Heart left ventricle (tissue), 16 donors: ENCODE results near the gene AKAP7. TPM values are rescaled to one million over a fixed set of nuclear protein-coding genes. Genes with fewer than 3 reads are reported as not detected.

Experiments
- ATAC-seq, 4 donors: fragments of 200-7000 bp; cut with Tn5 transposase; one replicate each; pipeline ENCODE4 v1.9.1; 2020 to 2022; ENCODE audit warnings: moderate library complexity in 4 of 4, mild to moderate bottlenecking in 3 of 4, moderate number of reproducible peaks in 1 of 4
- DNase-seq, 5 donors: peaks; one replicate each; pipeline ENCODE4 v3.0.0-alpha.2; 2020
- H3K27ac ChIP-seq, 12 donors: fragments of 200-600 bp; sonication (generic) in 4 of 12; one replicate each; pipeline versions ENCODE4 v1.5.0 to v1.8.0; 2016 to 2022; ENCODE audit warnings: mild to moderate bottlenecking in 2 of 12
- H3K27me3 ChIP-seq, 9 donors: fragments of 200-600 bp; sonication (generic) in 2 of 9; one replicate each; pipeline versions ENCODE4 v1.5.1 to v1.8.0; 2016 to 2022; ENCODE audit warnings: mild to moderate bottlenecking in 3 of 9
- H3K36me3 ChIP-seq, 9 donors: fragments of 200-600 bp; sonication (generic) in 2 of 9; one replicate each; pipeline versions ENCODE4 v1.5.0 to v1.8.0; 2018 to 2022; ENCODE audit warnings: mild to moderate bottlenecking in 2 of 9
- H3K4me1 ChIP-seq, 12 donors: fragments of 200-600 bp; sonication (generic) in 4 of 12; one replicate each; pipeline versions ENCODE4 v1.5.0 to v1.8.0; 2016 to 2022; ENCODE audit warnings: mild to moderate bottlenecking in 3 of 12
- H3K4me3 ChIP-seq, 12 donors: fragments of 200-600 bp; sonication (generic) in 4 of 12; one replicate each; pipeline versions ENCODE4 v1.5.0 to v1.8.0; 2017 to 2022; ENCODE audit warnings: mild to moderate bottlenecking in 9 of 12, moderate library complexity in 4 of 12
- H3K9me3 ChIP-seq, 12 donors: fragments of 200-600 bp; sonication (generic) in 4 of 12; one replicate each; pipeline versions ENCODE4 v1.5.0 to v1.8.0; 2016 to 2022; ENCODE audit warnings: mild to moderate bottlenecking in 1 of 12
- CTCF ChIP-seq, 12 donors: fragments of 200-600 bp; sonication (generic) in 4 of 12; IDR thresholded peaks; one replicate each; pipeline versions ENCODE4 v1.5.0 to v1.8.0; 2018 to 2022; ENCODE audit warnings: antibody characterized with exemption in 12 of 12, mild to moderate bottlenecking in 5 of 12
- POLR2A ChIP-seq, 2 donors: fragments of 450-650 bp; IDR thresholded peaks; one replicate each; pipeline ENCODE4 v1.6.1; 2017; ENCODE audit warnings: antibody characterized with exemption in 2 of 2, mild to moderate bottlenecking in 2 of 2, moderate library complexity in 2 of 2
- WGBS, 4 donors: extraction: QIAGEN DNeasy Blood & Tissue Kit in 2 of 4; methylation state at CpG; one replicate each; pipeline versions ENCODE4 v1.1.5 to v1.1.7; 2013 to 2018; 5-methylcytosine and 5-hydroxymethylcytosine counted together
- intact Hi-C, 10 donors: fragments of 100-400 bp; cut with DNase I; formaldehyde crosslinking; loops; one replicate each; pipeline versions ENCODE4 v1.11.1 to v1.14.2; 2022
- polyA plus RNA-seq, 2 donors: library from polyadenylated mRNA; stranded (reverse); fragments of 200-250 nt; gene quantifications; one replicate each; pipeline ENCODE4 v1.2.3, GENCODE V29; 2013
- total RNA-seq, 9 donors: library from RNA; depleted of rRNA in 2 of 9; stranded (reverse); fragments of >200 nt in 2 of 9; fragmentation: NEBNext Ultra II Directional in 3 of 9; extraction: Animal tissue kit (Norgen Biotek cat#: 25700) in 3 of 9; gene quantifications; one replicate each; pipeline versions ENCODE4 v1.1.0 to v1.2.4, GENCODE V29; 2016 to 2023
- donor health status: ischemic (EF 13 %, LVEDD 7.1; RV severe dilation, severe dysfunction).
- donor health status: healthy with polysubstance abuse.
- donor health status: DM: no; HTN: yes; CAD: no.
- donor health status: DM: no; HTN: no; CAD: no.
- donor health status: ischemic (EF 25% LVEDD 6.9; RV normal size, moderate dysfunction).
- donor health status: ischemic (EF 25% LVEDD 5.7; RV mildly dilated, moderate dysfunction).
- donor health status: healthy.
- donor health status: DM: yes; HTN: yes; CAD: no.
- donor health status: ischemic (EF 35%, LVEDD 5.7; RV mildly dilated, moderate dysfunction).
- donor health status: nonischemic (EF 11% LVEDD 7.7; RV severe dilation, severe dysfunction).
- donor health status: DM: yes; HTN: yes; CAD: no.
- donor health status: PGD.
- donor health status: ischemic (EF 29% LVEDD 5.4; RV normal size, mild dysfunction).
- donor health status: nonischemic (EF 23%, LVEDD 6.1; RV moderate dilation, normal function).

AKAP7 gene
- total and polyA plus RNA-seq, 11 donors, result 2.3 to 13.5 (median 8.7) TPM

GRCh38 chr6:131331151-131331550, 195.9 kb downstream of the AKAP7 start:
- ATAC-seq (no peak), DNase-seq (no peak)
- TF ChIP-seq CTCF (IDR thresholded peaks at IDR 0.05) (no peak), POLR2A (IDR thresholded peaks at IDR 0.05) (no peak)
- no peak overlapping the region for H3K4me3 ChIP-seq
- H3K27me3 ChIP-seq, result no peaks in the 10 kb centered on the region
- no peak overlapping the region for H3K27ac ChIP-seq
- no peaks in the 10 kb centered on the region for H3K36me3 ChIP-seq
- intact Hi-C loops, result loop anchor here in 1 of 10 donors (10.0 kb wide), 1 partner anchor 124 kb away; no protein-coding TSS in a partner anchor
- no peaks in the 10 kb centered on the region for H3K9me3 ChIP-seq
- WGBS, 4 donors, result 57 to 69% (median 66%) methylated on average over 3 of the region's 3 CpGs
- no peaks in the 10 kb centered on the region for H3K4me1 ChIP-seq

- no peaks in the 10 kb centered on the region for H3K36me3 ChIP-seq
- ATAC-seq, result no peak
- H3K4me1 ChIP-seq, result no peaks in the 10 kb centered on the region
- WGBS, 4 donors, result 76 to 85% (median 80%) methylated on average over 5 of the region's 5 CpGs
- H3K9me3 ChIP-seq, result no peaks in the 10 kb centered on the region
- no peaks in the 10 kb centered on the region for H3K27me3 ChIP-seq
- no peak for DNase-seq
- H3K27ac ChIP-seq, result no peak overlapping the region
- no peak overlapping the region for H3K4me3 ChIP-seq
- intact Hi-C loops, result loop anchor here in 1 of 10 donors (10.0 kb wide), 1 partner anchor 123 kb away; no protein-coding TSS in a partner anchor
- TF ChIP-seq POLR2A (IDR thresholded peaks at IDR 0.05), result no peak
- no peak for TF ChIP-seq CTCF (IDR thresholded peaks at IDR 0.05)
These were observed 196.9 kb downstream of the AKAP7 start for GRCh38 chr6:131331873-131332781.

Other genes starting within 250 kb of the AKAP7 start
- gene EPB41L2, start 72.2 kb upstream of the AKAP7 start, total RNA-seq, result 100 to 1,000 TPM in 1 of 9 donors, 10 to 100 TPM in 8; 41.0 to 115 (median 53.7) TPM
- gene EPB41L2, start 72.2 kb upstream of the AKAP7 start, polyA plus RNA-seq, result 10 to 100 TPM; 21.3 to 25.5 TPM